Measurements from ENCODE around the gene UQCC2.

The UQCC2 gene

GRCh38 chr6:33744001-33744848 lies 32.7 kb upstream of the UQCC2 start:
- DNase-seq, result peak; percentile 70 to 73

DNA sequence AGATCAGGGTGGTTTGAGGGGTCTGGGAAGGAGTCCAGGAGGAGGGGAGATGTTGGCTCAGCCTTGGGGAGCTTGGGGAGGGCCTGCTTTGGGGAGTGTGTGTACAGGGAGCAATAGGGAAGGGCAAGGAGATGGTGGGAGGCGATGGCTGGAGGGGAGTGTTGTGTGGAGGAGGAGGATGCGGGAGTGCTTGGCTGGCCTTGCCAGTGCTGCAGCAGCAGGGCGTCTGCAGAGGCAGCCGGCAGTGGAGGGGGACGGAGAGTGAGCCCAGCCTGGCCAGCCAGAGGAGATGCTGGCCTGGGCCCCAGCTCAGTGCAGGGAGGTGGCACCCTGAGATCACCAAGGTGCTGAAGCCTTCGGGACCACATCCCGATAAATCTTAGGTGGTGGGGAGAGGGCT lies 31.3 kb upstream of the UQCC2 start:
- DNase-seq, result no peak

- DNase-seq, result no peak
These were observed 30.6 kb upstream of the UQCC2 start for GRCh38 chr6:33742092-33742491.

- no peak for DNase-seq
These were observed 29.3 kb upstream of the UQCC2 start for GRCh38 chr6:33740794-33741193.

- no peak for DNase-seq
These were observed 28.7 kb upstream of the UQCC2 start for GRCh38 chr6:33740204-33740608.

DNA sequence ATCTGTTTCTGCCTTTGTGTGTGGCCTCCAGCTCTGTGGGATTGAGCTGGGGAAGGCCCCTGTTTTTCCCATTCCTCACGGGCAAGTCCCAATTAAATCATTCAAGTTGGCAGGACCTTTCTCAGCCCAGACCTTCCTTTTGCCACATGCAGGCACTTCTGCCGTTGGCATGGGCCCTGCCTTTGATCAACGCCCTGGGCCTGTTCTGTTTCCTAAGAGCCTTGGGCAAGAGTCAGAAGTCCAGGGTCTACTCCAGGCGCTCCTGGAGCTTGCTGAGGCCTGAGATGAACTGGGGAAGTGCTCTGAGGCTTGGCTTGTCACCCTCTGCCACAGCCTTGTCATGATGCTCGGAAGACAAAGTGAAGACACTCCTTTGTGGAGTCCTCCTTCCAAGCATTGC lies 28.1 kb upstream of the UQCC2 start:
- DNase-seq, result no peak

DNA sequence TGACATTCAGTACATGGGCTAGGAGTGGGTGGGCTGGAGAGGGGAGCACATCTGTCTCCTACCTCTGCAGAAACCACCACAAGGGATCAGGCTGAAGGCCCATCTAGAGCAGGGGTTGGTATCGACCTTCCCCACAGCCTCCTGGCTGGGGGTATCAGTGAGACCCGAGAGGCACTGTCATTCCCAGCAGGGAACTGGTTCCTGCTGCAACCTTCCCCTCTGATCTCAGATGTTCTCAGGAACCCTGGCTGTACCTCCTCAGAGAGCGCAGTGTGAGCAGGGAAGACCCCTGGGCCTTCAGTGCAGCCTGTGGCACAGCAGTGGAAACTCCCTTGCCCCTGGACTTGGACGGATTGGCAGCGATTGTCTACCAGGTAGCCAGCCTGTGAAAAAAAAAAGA lies 27.4 kb upstream of the UQCC2 start:
- no peak for DNase-seq

DNA sequence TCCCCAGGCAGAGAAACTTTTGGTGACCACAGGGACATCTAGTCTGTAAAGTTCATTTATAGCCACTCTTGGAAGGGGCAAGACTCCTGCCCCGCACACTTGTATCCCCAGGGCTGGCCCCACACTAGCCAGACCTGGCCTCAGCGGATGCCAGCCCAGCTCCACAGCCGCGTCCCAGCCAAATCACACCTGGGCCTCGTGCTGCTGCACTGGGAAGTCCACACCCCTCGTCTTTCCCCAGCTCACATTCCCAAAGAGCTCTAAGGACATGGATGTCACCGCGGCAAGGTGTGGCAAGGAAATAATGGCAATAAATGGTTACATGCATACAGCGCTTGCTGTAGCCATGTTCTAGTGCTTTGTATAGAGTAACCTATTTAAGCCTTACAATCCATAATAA lies 26.7 kb upstream of the UQCC2 start:
- no peak for DNase-seq

- no peak for DNase-seq
These were observed 25.9 kb upstream of the UQCC2 start for GRCh38 chr6:33737267-33738026.

DNA sequence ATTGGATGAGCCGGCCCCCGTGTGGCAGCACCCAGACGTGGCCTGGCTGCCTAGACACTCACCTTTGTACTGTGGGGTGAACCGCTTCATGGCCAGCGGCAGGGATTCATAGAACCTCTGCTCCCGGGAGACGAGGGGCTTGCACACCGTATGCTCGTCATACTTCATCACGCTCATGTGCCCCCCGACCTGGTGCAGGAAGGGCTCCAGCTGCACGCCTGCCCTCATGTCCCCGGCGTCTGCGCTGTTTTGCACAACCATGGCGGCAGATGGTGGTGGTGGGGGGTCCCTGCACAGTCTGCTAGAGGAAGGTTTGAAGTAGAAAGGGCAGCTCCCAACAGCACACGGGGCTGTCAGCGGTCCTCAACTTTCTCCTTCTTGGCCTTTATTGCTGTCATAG lies 23.7 kb upstream of the UQCC2 start:
- DNase-seq, result no peak

DNA sequence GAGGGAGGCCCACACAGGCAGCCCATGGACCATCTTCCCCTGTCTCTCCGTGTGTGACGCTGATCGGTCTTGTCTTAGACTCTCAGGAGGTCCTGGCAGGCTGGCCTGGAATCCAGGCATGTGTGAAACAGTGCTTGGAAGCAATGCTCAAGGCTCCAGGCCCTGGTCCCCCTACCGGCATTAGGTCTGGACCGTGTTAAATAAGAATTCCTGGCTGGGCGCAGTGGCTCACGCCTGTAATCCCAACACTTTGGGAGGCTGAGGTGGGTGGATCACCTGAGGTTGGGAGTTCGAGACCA lies 22.2 kb upstream of the UQCC2 start:
- DNase-seq, result no peak

GRCh38 chr6:33732817-33733708 lies 21.6 kb upstream of the UQCC2 start:
- DNase-seq, result no peak

- no peak for DNase-seq
These were observed 20.9 kb upstream of the UQCC2 start for GRCh38 chr6:33732385-33732784.

- no peak for DNase-seq
These were observed 20.3 kb upstream of the UQCC2 start for GRCh38 chr6:33731751-33732282.

- no peak for DNase-seq
These were observed 19.5 kb upstream of the UQCC2 start for GRCh38 chr6:33731035-33731434.

- no peak for DNase-seq
These were observed 19.1 kb upstream of the UQCC2 start for GRCh38 chr6:33730611-33731010.

- DNase-seq, result no peak
These were observed 17.6 kb upstream of the UQCC2 start for GRCh38 chr6:33729059-33729458.

DNA sequence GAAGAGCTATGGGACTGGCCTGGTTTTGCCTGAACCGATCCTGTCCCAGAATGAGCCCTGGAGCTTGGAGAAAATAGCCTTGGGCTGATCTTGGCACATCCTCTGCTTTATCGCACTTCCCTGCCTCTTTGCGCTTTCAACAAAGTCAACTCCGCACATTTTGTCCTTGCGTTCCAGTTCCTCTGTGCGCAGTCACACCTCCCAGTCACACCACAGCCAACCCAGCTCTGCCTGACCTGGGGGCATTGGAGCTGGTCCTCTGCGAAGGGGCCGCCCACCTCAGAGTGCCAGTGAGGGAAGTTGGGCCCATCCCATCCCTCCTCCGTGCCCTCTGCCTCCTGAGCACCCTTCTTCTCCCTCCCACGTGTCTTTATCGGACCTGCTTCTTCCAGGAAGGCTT lies 16.9 kb upstream of the UQCC2 start:
- no peak for DNase-seq

DNA sequence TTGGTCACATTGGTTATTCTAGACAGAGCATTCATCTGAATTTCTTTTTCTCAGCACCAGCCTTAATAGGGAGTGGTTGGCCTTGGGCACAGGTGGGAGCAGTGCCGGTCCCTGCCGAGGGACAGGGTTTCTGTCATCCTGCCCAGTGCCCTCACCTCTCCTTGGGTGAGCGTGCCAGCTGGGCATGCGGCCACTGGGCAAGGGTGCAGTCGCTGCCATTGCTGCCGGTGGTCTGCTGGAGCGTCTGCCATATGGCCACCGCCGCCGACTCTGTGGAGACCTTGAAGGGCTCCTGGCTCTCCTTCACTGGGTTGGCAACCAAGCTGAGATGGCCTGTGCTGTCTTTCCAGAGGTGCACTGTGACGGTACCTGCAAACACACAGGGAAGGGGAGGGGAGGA lies 16.4 kb upstream of the UQCC2 start:
- DNase-seq, result no peak

GRCh38 chr6:33727126-33727525 lies 15.6 kb upstream of the UQCC2 start:
- no peak for DNase-seq

DNA sequence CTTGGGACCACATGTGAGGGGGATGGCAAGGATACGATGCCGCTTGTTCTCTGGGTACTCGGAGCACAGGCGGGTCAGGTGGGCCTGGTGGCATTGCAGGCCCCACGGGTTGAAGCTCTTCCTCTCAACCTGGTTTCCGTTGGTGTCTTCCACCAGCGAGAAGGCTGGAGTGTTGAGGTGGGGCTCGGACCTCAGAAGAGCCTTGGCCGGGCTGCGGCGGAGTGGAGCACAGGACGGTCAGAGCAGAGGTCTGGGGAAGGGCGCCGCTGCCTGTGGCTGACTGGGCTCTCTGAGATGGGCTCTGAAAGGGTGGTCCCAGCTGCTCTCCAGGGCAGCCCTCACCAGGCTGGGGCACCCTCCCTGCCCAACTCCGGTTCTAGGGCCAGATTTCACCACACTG lies 15.2 kb upstream of the UQCC2 start:
- no peak for DNase-seq

DNA sequence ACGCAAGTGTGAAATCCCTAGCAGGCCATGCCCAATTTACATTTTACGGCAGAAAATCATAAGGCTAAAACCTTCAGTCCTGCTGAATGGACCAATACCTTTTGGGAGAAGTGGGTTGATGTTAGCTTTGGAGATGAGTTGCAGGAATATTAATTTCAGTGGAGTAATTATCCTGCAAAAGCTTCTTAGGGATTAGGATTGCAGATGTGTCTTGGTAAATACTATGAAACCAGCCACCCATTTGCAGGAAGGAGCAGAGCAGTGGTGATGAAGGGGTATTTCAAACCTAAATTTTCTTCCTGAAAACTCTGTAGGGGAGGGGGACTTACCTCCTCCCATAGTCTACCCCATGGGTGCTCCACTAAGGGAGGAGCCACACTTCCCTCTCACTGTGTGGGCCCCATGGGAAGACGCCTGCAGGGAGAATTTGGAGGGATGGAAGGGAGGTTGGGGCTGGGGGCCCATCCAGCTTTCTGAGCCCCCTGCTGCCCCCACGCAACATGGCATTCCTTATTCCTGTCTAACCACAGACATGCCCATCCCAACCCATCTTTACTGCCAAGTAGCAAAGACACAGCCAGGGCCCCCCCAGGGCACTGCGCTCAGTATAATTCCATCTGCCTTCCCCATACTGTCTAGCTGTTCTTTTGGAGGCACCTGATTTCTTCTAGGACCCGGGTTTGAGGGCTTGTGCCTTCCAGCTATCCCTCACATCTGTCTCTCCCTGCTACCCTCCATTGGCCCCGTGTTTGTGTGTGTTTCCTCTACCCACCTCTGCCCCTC lies 14.6 kb upstream of the UQCC2 start:
- no peak for DNase-seq

DNA sequence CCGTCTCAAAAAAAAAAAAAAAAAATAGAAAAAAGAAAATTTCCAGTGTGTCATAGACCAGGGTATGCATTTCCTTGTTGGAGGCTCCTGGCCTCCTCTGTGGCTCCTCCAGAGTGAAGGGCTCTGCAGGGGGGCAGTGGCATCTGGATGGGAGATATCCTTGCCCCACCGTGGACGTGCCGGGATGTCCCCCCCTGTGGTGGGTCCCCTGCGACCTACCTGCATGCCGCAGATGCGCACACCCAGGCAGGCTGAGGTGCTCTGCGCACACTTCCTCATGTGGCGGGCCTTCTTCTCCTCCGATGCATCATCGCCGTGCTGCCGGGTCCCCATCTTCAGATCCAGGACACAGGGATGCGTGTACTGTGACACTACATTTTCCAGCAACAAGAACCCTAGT lies 13.7 kb upstream of the UQCC2 start:
- DNase-seq, result no peak

Data from activated CD4-positive, alpha-beta T cell treated with anti-CD3 and anti-CD28 coated beads, Interleukin-2, amount 50 U/mL, for 4 hours (primary cell).